ENCODE measurements around the gene GPR180. TPM values are rescaled to one million over a fixed set of nuclear protein-coding genes. Genes with fewer than 3 reads are reported as not detected.

GPR180 gene
- total RNA-seq, 8 experiments from 2014 or later: 2.3 to 8.6 (median 6.5) TPM

DNA sequence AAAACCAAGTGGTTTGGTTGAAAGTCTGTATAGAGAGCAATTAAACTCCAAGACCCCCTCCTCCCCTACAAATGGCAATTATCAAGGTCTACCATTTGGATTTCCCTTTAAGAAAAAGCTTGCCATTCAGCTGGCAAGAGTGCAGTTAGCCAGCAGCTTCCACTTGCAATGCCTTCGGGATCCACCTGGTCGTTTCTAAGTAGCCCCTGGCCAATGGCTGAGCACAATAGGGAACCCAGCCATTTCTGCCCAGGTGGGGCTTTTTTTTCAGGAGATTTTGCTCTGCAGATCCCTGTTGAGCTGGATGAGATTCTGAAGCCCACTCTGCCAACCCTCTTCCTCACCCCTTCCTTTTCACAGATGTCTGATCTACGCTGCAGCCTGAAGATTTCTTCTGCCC is 32.0 kb upstream of the GPR180 start:
- H3K4me1 ChIP-seq (replicated peaks in 1 of 2): no peaks in the 10 kb centered on the region
- ATAC-seq (replicated peaks in 6 of 8): no peak
- 83 to 100% (median 100%) methylated on average over 1 to 3 of the region's 3 CpGs; no CpG with 5 or more reads in 4 of the 10 experiments for WGBS, 10 experiments
- H3K27ac ChIP-seq: no peak overlapping the region
- no peak overlapping the region for H3K4me3 ChIP-seq
- in situ Hi-C loops (cut with MboI; ENCODE audit: low pct_unique_long_range_greater_than_20kb in 2 of 9, low sequenced_read_pairs in 9 of 9, unreplicated experiment in 9 of 9): loop anchor here in 1 of 9 experiments (25.0 kb wide), 1 partner anchor 132 kb away; no protein-coding TSS in a partner anchor

DNA sequence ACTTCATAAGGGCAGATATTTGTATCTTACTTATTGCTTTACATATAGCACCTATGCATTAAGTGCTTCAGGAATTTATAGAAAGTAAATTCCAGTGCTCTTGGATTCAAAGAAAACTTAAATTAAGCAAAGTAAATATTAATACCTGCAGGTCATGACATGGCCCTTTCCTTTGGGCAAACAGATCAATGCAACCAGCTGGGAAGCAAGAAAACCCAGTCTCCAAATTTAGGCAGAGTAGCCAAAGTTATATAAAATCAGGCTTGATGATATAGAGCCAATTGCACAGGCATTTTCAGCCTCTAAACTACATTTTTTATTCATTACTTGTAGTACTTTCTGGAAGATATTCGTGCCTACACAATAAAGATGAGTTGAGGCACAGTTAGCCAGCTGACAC is 22.6 kb upstream of the GPR180 start:
- in situ Hi-C loops (cut with MboI; ENCODE audit: low pct_unique_long_range_greater_than_20kb in 2 of 9, low sequenced_read_pairs in 9 of 9, unreplicated experiment in 9 of 9): no loop called here
- ATAC-seq (replicated peaks in 6 of 8): no peak
- Histone ChIP-seq H3K4me1 (replicated peaks in 1 of 2) (no peaks in the 10 kb centered on the region), H3K27ac (no peak overlapping the region), H3K4me3 (no peak overlapping the region)
- 40 to 100% (median 83%) methylated on average over 1 of the region's 1 CpG; no CpG with 5 or more reads in 2 of the 10 experiments for WGBS, 10 experiments

DNA sequence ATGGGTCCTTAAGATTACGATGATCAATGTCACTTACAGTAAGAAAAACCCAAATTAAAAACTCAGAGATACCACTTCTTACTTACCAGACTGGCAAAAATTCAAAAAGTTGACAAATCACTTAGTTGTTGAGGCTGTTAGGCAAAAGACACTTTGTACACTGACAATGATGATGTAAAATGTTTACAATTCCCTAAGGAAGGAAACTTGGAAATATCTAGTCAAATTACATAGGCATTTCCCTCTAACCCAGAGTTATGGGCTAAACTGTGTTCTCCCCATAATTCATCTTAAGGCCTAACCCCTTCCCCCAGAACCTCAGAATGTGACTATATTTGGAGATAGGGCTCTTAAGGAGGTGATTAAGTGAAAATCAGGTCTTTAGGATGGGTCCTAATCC is 17.7 kb upstream of the GPR180 start:
- WGBS, 10 experiments: 71 to 100% (median 94%) methylated on average over 1 of the region's 1 CpG; no CpG with 5 or more reads in 1 of the 10 experiments

DNA sequence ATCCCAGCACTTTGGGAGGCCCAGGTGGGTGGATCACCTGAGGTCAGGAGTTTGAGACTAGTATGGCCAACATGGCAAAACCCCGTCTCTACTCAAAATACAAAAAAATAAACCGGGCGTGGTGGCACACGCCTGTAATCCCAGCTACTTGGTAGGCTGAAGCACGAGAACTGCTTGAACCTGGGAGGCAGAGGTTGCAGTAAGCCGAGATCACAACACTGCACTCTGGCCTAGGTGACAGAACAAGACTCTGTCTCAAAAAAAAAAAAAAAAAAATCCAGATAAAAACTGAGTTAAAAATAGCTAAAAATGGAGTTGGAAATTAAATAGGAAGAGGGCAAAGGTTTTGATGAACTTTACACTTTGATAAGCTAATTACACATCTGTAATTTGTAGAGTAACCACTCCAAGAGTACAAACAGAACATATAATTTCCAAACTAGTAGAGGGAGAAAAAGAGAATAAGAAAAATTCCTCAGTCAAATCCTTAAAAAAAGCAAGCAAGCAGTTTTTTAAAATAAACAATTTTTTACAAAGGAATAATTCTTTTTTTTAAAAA is 16.0 kb upstream of the GPR180 start:
- no peaks in the 10 kb centered on the region for H3K4me1 ChIP-seq (replicated peaks in 1 of 2)
- in situ Hi-C loops (cut with MboI; ENCODE audit: low pct_unique_long_range_greater_than_20kb in 2 of 9, low sequenced_read_pairs in 9 of 9, unreplicated experiment in 9 of 9): no loop called here
- ATAC-seq (replicated peaks in 6 of 8): no peak
- no peak overlapping the region for H3K27ac ChIP-seq
- 89 to 100% (median 97%) methylated on average over 1 to 6 of the region's 6 CpGs; no CpG with 5 or more reads in 1 of the 10 experiments for WGBS, 10 experiments
- no peak overlapping the region for H3K4me3 ChIP-seq

More for the DNA sequence above, 17.7 kb upstream of the GPR180 start:
- in situ Hi-C loops (cut with MboI; ENCODE audit: low pct_unique_long_range_greater_than_20kb in 2 of 9, low sequenced_read_pairs in 9 of 9, unreplicated experiment in 9 of 9): no loop called here
- Histone ChIP-seq H3K27ac (no peak overlapping the region), H3K4me1 (replicated peaks in 1 of 2) (no peaks in the 10 kb centered on the region), H3K4me3 (no peak overlapping the region)
- no peak for ATAC-seq (replicated peaks in 6 of 8)

DNA sequence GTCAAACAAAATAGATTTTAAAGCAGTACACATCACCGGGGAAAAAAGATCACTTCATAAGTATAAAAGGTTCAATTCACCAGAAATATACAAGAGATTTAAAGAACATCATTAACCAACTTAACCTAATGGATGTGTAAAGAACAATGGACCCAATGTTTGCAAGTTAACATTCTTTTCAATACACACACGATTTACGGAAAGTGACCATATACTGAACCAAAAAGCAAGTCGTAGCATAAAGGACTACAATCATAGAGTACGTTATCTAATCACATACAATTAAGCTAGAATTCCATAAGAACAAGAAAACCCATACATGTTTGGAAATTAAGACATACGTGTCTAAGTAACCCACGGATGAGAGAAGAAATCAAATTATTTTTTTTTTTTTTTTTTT is 15.3 kb upstream of the GPR180 start:
- H3K4me3 ChIP-seq: no peak overlapping the region
- H3K4me1 ChIP-seq (replicated peaks in 1 of 2): no peaks in the 10 kb centered on the region
- WGBS, 10 experiments: 75 to 100% (median 96%) methylated on average over 2 to 7 of the region's 7 CpGs
- in situ Hi-C loops (cut with MboI; ENCODE audit: low pct_unique_long_range_greater_than_20kb in 2 of 9, low sequenced_read_pairs in 9 of 9, unreplicated experiment in 9 of 9): no loop called here
- ATAC-seq (replicated peaks in 6 of 8): no peak
- H3K27ac ChIP-seq: no peak overlapping the region

DNA sequence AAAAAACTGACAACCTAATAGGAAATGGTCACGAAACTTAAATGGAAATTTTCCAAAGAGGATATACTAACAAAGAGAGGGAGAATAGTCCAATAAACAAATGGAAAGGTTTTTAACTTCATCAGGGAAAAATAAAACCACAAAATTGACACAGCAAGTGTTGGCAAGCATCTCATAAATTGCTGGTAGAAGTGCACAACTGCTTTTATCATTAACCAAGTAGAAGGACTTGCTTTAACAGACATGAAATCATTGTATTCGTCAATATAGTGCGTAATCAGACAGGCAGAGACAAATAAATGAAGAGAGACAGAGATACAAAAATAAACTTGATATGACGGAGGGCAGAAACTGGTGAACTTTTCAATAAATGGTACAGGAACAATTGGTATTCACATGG is 13.1 kb upstream of the GPR180 start:
- H3K4me1 ChIP-seq (replicated peaks in 1 of 2): no peaks in the 10 kb centered on the region

DNA sequence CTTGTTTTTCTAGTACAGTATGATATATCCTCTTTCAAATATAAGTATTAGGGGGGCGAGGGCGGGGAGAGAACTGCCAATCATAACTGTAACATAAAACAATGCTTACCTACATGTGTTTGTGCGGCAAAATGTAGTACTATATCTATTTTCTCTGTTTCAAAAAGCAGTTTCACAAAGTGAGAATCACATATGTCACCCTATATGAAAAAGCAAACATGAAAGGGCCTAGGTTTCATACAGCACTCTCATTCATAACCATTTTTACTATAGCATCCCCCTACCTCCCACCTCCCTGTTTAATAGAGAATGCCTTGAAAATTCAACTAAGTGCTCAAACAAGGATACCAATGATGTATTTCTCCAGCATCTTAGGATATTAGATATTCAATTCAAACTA is 10.9 kb upstream of the GPR180 start:
- H3K4me3 ChIP-seq: no peak overlapping the region
- ATAC-seq (replicated peaks in 6 of 8): no peak
- in situ Hi-C loops (cut with MboI; ENCODE audit: low pct_unique_long_range_greater_than_20kb in 2 of 9, low sequenced_read_pairs in 9 of 9, unreplicated experiment in 9 of 9): no loop called here
- H3K4me1 ChIP-seq (replicated peaks in 1 of 2): peaks cover 4 to 8% of the 10 kb centered on the region in 2 donors
- WGBS, 10 experiments: 50 to 100% (median 96%) methylated on average over 1 to 3 of the region's 3 CpGs; no CpG with 5 or more reads in 1 of the 10 experiments
- H3K27ac ChIP-seq: no peak overlapping the region

More for the DNA sequence above, 13.1 kb upstream of the GPR180 start:
- whole genome bisulfite sequencing, 10 experiments: 93 to 100% (median 96%) methylated on average over 2 to 4 of the region's 4 CpGs
- in situ Hi-C loops (cut with MboI; ENCODE audit: low pct_unique_long_range_greater_than_20kb in 2 of 9, low sequenced_read_pairs in 9 of 9, unreplicated experiment in 9 of 9): no loop called here
- Histone ChIP-seq H3K4me3 (no peak overlapping the region), H3K27ac (no peak overlapping the region)
- no peak for ATAC-seq (replicated peaks in 6 of 8)

DNA sequence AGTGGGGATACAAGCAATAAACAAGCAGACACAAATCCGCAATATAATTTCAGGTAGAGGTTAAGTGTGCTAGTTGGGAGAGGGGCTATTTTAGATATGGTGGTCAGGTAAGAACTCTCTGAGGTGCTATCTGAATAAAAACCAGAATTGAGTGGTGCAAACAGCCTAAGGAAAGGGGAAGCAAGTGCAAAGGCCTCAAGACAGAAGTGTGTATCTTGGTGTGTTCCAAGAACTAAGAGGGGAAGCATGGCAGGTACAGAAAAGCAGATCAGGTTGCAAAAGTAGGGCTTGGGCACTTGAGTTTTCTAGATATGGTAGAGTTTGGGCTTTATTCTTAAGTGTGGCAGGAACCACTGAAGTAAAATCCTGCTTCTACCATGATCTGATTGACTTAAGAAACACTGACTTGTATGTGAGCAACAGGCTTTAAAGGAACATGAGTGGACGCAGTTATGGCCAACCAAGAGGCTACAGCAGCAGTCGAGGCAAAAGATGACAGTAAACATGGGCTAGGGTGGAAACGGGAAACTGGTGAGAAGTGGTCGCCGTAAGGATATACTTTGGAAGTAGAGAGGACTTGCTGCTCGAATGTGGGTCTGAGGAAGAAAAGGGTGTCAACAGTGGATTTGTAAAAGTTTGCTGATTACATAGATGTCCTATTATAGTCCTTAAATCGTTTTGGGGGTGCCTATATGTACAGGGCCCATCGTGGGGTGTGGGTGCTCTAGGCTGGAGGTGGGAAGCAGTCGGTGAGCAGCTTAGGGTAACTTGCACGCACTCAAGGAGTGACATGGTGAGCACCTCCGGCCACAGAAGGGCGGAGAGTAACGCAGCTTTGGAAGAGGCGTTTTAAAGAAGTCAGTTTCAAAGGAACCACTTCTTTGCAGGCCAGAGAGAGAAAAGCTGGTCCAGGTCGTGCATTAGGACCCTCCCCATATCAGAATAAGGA is 6.4 kb upstream of the GPR180 start:
- 0 to 50% (median 3%) methylated on average over 1 to 15 of the region's 16 CpGs; no CpG with 5 or more reads in 1 of the 10 experiments for WGBS, 10 experiments
- in situ Hi-C loops (cut with MboI; ENCODE audit: low pct_unique_long_range_greater_than_20kb in 2 of 9, low sequenced_read_pairs in 9 of 9, unreplicated experiment in 9 of 9): no loop called here
- Histone ChIP-seq H3K4me1 (replicated peaks in 1 of 2) (peaks cover 4 to 13% of the 10 kb centered on the region in 2 donors), H3K4me3 (peak overlapping the region; percentile 62 to 93 (median 69)), H3K27ac (peak overlapping the region; percentile 67 to 89)
- ATAC-seq (replicated peaks in 6 of 8): peak; percentile 51 to 69 (median 56)

DNA sequence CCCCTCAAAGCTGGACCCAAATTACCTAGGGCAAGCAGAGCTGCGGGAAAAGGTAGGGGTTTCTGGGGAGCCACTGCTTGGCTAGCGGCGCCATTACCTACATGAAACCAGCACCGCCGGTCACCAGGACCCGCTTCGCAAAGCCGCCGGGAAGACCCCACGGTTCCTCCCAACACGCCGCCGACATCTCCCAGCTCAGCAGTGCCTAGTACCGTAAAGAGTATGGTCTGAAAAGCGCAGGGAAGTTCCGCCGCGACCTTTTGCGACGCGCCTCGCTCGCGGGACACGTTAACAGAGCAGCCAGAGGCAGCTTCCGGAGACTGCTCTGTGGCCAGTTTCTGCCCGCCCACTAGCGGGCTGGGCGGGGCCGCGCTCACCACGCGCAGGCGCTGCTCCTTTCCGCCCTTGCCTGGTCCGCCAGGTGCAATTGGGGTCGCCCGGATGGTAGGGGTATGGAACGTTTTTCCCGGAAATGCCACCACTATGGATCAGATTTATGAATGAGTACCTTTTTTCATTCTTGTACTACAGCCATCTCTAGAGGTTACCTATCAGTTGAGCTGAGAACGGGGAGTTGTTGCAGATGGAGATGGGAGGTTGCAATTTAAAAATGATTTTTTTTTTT is 5.6 kb upstream of the GPR180 start, which contains the start of gene TGDS:
Gene TGDS, minus strand, starts transcription at position 203 of the 625 bp plus-strand sequence. Its CDS starts 16 bp downstream, at position 187.
- WGBS, 10 experiments: 0 to 10% (median 0%) methylated on average over 1 to 22 of the region's 41 CpGs; no CpG with 5 or more reads in 3 of the 10 experiments
- H3K4me3 ChIP-seq: peak within 1 kb of the TSS; percentile 62 to 93 (median 69)
- in situ Hi-C loops (cut with MboI; ENCODE audit: low pct_unique_long_range_greater_than_20kb in 2 of 9, low sequenced_read_pairs in 9 of 9, unreplicated experiment in 9 of 9): no loop called here
- peak within 1 kb of the TSS; percentile 67 to 89 for H3K27ac ChIP-seq
- ATAC-seq (replicated peaks in 6 of 8): peak; percentile 96 to 98 (median 97)
- H3K4me1 ChIP-seq (replicated peaks in 1 of 2): peaks cover 4 to 13% of the 10 kb centered on the region in 2 donors

DNA sequence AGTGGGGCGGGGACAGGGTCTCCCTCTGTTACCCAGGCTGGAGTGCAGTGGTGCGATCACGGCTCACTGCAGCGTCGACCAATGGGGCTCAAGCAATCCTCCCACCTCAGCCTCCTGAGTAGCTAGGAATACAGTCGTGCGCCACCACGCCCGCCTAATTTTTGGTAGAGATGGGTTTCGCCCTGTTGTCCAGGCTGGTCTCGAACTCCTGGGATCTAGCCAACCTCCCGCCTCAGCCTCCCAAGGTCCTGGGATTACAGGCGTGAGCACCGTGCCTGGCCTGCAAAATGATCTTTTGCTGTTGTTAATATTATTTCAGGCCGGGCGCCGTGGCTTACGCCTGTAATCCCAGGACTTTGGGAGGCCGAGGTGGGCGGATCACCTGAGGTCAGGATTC is 5.1 kb upstream of the GPR180 start:
- Histone ChIP-seq H3K27ac (peak overlapping the region in 1 of 2 donors; percentile 89), H3K4me1 (replicated peaks in 1 of 2) (peaks cover 4 to 13% of the 10 kb centered on the region in 2 donors), H3K4me3 (peak overlapping the region; percentile 62 to 93 (median 69))
- in situ Hi-C loops (cut with MboI; ENCODE audit: low pct_unique_long_range_greater_than_20kb in 2 of 9, low sequenced_read_pairs in 9 of 9, unreplicated experiment in 9 of 9): no loop called here
- no peak for ATAC-seq (replicated peaks in 6 of 8)
- WGBS, 10 experiments: 62 to 100% methylated on average over 7 to 10 of the region's 20 CpGs; no CpG with 5 or more reads in 8 of the 10 experiments

DNA sequence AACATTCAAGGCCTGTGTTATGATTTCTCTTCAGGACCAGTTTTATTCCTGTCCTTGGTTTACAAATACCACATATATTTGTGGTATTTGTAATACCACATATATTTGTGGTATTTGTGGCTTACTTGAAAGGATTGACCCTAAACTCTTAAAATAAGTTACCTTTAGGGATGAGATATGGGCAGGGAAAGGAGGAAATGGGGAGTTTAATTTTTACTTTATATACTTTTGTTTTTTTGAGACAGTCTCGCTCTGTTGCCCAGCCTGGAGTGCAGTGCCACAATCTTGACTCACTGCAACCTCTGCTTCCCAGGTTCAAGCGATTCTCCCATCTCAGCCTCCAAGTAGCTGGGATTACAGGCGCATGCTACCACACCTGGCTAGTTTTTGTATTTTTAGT is 3.4 kb upstream of the GPR180 start:
- in situ Hi-C loops (cut with MboI; ENCODE audit: low pct_unique_long_range_greater_than_20kb in 2 of 9, low sequenced_read_pairs in 9 of 9, unreplicated experiment in 9 of 9): no loop called here
- peaks cover 11 to 13% of the 10 kb centered on the region in 2 donors for H3K4me1 ChIP-seq (replicated peaks in 1 of 2)
- no peak overlapping the region for H3K4me3 ChIP-seq
- ATAC-seq (replicated peaks in 6 of 8): no peak
- 96 to 100% (median 100%) methylated on average over 1 to 3 of the region's 3 CpGs; no CpG with 5 or more reads in 3 of the 10 experiments for WGBS, 10 experiments
- H3K27ac ChIP-seq: no peak overlapping the region

DNA sequence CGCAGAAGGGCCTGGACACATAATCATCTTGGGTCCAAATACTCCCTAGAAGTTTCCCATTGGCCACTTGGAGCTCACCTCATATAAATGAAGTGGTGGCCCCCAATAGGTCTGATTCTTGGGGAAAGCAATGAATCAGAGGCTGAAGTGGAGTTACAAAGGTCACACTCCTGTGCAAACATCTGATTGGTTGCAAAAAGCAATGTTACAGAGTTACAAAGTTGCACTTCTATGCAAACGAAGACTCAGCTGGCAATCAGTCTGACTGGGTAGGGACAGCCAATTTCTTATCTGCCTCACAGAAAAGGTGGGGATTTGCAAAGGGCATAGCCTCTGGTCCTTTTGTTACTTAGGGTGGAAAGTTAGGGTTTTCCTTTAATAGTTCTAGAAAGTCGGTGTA is 1.8 kb upstream of the GPR180 start:
- in situ Hi-C loops (cut with MboI; ENCODE audit: low pct_unique_long_range_greater_than_20kb in 2 of 9, low sequenced_read_pairs in 9 of 9, unreplicated experiment in 9 of 9): loop anchor here in 4 of 9 experiments (25.0 kb wide), 1 partner anchor 163 kb away; no protein-coding TSS in a partner anchor
- WGBS, 10 experiments: 50 to 100% (median 92%) methylated on average over 1 to 3 of the region's 3 CpGs; no CpG with 5 or more reads in 3 of the 10 experiments
- ATAC-seq (replicated peaks in 6 of 8): no peak

More for the DNA sequence above, 1.8 kb upstream of the GPR180 start:
- Histone ChIP-seq H3K4me1 (replicated peaks in 1 of 2) (peaks cover 13 to 15% of the 10 kb centered on the region in 2 donors), H3K4me3 (no peak overlapping the region), H3K27ac (no peak overlapping the region)
